Gastrocnemius medialis (tissue), 4 donors: ENCODE results near the gene TOMM22. TPM values are rescaled to one million over a fixed set of nuclear protein-coding genes. Genes with fewer than 3 reads are reported as not detected.
A peak's percentile ranks its signal among the peaks of the same experiment; 100 is the strongest.

ENCODE experiments used
- ATAC-seq, 2 donors: fragments of 150-250 bp; one replicate each; pipeline ENCODE4 v1.9.1; 2016
- DNase-seq, 2 donors: peaks; one replicate each; pipeline ENCODE4 v3.0.0-alpha.2; 2019
- H3K27ac ChIP-seq, 4 donors: fragments of 200-600 bp; sonication (generic); 1 replicate in 1 of 4; 2 replicates in 3 of 4; pipeline ENCODE4 v1.5.1; 2016 to 2018; ENCODE audit warnings: mild to moderate bottlenecking in 2 of 4, moderate library complexity in 1 of 4
- H3K27me3 ChIP-seq, 3 donors: fragments of 200-600 bp; sonication (generic) in 2 of 3; 1 replicate in 1 of 3; 2 replicates in 2 of 3; pipeline versions ENCODE4 v1.5.1 to v1.6.0; 2016 to 2019; ENCODE audit warnings: mild to moderate bottlenecking in 1 of 3, moderate library complexity in 1 of 3
- H3K36me3 ChIP-seq, 2 donors: fragments of 200-600 bp; sonication (generic) in 1 of 2; one replicate each; pipeline ENCODE4 v1.5.1; 2017 to 2018
- H3K4me1 ChIP-seq, 2 donors: fragments of 200-600 bp; sonication (generic) in 1 of 2; one replicate each; pipeline ENCODE4 v1.5.1; 2016 to 2017; ENCODE audit warnings: mild to moderate bottlenecking in 2 of 2
- H3K4me3 ChIP-seq, 4 donors: fragments of 200-600 bp; sonication (generic) in 3 of 4; 1 replicate in 1 of 4; 2 replicates in 3 of 4; pipeline ENCODE4 v1.5.1; 2016 to 2019; ENCODE audit warnings: mild to moderate bottlenecking in 2 of 4
- H3K9me3 ChIP-seq, 3 donors: fragments of 200-600 bp; sonication (generic) in 2 of 3; 1 replicate in 1 of 3; 2 replicates in 2 of 3; pipeline ENCODE4 v1.5.1; 2016 to 2019
- POLR2A ChIP-seq, 2 donors: fragments of 450-650 bp; IDR thresholded peaks; one replicate each; pipeline ENCODE4 v1.6.1; 2017; ENCODE audit warnings: antibody characterized with exemption in 2 of 2, mild to moderate bottlenecking in 2 of 2, moderate library complexity in 2 of 2
- in situ Hi-C, 4 donors: fragments of 200-750 bp; cut with MboI; loops; one replicate each; pipeline versions ENCODE4 v1.15.0 to v1.8.0; 2017; ENCODE audit warnings: low sequenced_read_pairs in 4 of 4
- intact Hi-C: fragments of 100-400 bp; cut with DNase I; formaldehyde crosslinking; loops from one replicate; pipeline ENCODE4 v1.15.1; 2023; ENCODE audit warnings: low total_unique reads
- total RNA-seq, 4 donors: library from RNA; depleted of rRNA; stranded (reverse); fragments of >200 nt; gene quantifications; one replicate each; pipeline versions ENCODE4 v1.1.0 to v1.2.3, GENCODE V29; 2016
- TF ChIP-seq, protein P1 (sequence below), 5 experiments: fragments of 450-650 bp in 3 of 5; fragments of 200-600 bp in 2 of 5; sonication (generic) in 2 of 5; IDR thresholded peaks in 4 of 5; conservative IDR thresholded peaks in 1 of 5; 1 replicate in 4 of 5; 2 replicates in 1 of 5; pipeline ENCODE4 v1.5.1; 2016 to 2019; ENCODE audit warnings: antibody characterized with exemption in 5 of 5, mild to moderate bottlenecking in 3 of 5, moderate library complexity in 3 of 5

The TOMM22 gene
- total RNA-seq, 4 donors from 2014 or later, result 37.1 to 47.1 (median 46.3) TPM

GRCh38 chr22:38698407-38699094, 16.8 kb downstream of the TOMM22 start:
- intact Hi-C loops, result no loop called here
- peak overlapping the region; percentile 95 to 97 (median 96) for H3K27ac ChIP-seq
- no peak for ATAC-seq

DNA sequence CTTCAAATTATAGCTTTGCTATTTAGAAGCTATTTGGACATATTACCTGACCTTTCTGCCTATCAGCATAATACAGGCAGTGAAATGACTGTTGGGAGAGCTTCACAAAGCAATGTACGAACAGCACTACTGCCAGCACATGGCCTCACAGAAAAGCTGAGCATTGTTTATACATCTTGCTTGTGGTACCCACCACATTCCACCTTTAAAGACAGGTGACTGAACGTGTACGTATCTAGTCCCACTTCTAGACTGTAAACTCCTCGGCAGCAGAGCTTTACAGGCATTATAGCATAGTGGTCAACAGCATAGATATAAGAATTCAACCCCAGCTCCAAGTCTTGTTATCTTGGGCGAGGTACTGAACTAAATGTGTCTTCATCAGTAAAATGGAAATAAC, 17.4 kb downstream of the TOMM22 start:
- TF ChIP-seq, protein P1, sequence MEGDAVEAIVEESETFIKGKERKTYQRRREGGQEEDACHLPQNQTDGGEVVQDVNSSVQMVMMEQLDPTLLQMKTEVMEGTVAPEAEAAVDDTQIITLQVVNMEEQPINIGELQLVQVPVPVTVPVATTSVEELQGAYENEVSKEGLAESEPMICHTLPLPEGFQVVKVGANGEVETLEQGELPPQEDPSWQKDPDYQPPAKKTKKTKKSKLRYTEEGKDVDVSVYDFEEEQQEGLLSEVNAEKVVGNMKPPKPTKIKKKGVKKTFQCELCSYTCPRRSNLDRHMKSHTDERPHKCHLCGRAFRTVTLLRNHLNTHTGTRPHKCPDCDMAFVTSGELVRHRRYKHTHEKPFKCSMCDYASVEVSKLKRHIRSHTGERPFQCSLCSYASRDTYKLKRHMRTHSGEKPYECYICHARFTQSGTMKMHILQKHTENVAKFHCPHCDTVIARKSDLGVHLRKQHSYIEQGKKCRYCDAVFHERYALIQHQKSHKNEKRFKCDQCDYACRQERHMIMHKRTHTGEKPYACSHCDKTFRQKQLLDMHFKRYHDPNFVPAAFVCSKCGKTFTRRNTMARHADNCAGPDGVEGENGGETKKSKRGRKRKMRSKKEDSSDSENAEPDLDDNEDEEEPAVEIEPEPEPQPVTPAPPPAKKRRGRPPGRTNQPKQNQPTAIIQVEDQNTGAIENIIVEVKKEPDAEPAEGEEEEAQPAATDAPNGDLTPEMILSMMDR (IDR thresholded peaks at IDR 0.05 in 4 of 5, conservative IDR thresholded peaks at IDR 0.05 in 1 of 5), result no peak
- TF ChIP-seq POLR2A (IDR thresholded peaks at IDR 0.05), result no peak
- H3K4me1 ChIP-seq, result peaks cover 33 to 37% of the 10 kb centered on the region in 2 donors
- intact Hi-C loops, result no loop called here

More at GRCh38 chr22:38698407-38699094, 16.8 kb downstream of the TOMM22 start:
- Histone ChIP-seq H3K4me1 (peaks cover 33 to 35% of the 10 kb centered on the region in 2 donors), H3K9me3 (no peaks in the 10 kb centered on the region), H3K4me3 (peak overlapping the region in 3 of 4 donors; percentile 3 to 80 (median 76)), H3K27me3 (no peaks in the 10 kb centered on the region), H3K36me3 (peaks cover 0 to 7% of the 10 kb centered on the region in 2 donors)
- no peak for DNase-seq
- no peak for TF ChIP-seq POLR2A (IDR thresholded peaks at IDR 0.05)
- TF ChIP-seq, protein P1 (IDR thresholded peaks at IDR 0.05 in 4 of 5, conservative IDR thresholded peaks at IDR 0.05 in 1 of 5), result no peak
- in situ Hi-C loops, result no loop called here

GRCh38 chr22:38699784-38700183, 18.0 kb downstream of the TOMM22 start:
- no peak for DNase-seq
- ATAC-seq, result no peak
- Histone ChIP-seq H3K27ac (peak overlapping the region; percentile 95 to 97 (median 96)), H3K4me3 (peak overlapping the region; percentile 72 to 92 (median 78)), H3K4me1 (peaks cover 38 to 44% of the 10 kb centered on the region in 2 donors), H3K27me3 (no peaks in the 10 kb centered on the region), H3K36me3 (peaks cover 0 to 7% of the 10 kb centered on the region in 2 donors), H3K9me3 (no peaks in the 10 kb centered on the region)
- intact Hi-C loops (loop anchor here (1.0 to 10.0 kb wide), 4 partner anchors 56 to 635 kb away; partner anchors contain the start of gene SUN2), in situ Hi-C loops (no loop called here)
- TF ChIP-seq, protein P1 (IDR thresholded peaks at IDR 0.05 in 4 of 5, conservative IDR thresholded peaks at IDR 0.05 in 1 of 5), result no peak
- no peak for TF ChIP-seq POLR2A (IDR thresholded peaks at IDR 0.05)

More for the DNA sequence above, 17.4 kb downstream of the TOMM22 start:
- peak overlapping the region; percentile 72 to 92 (median 78) for H3K4me3 ChIP-seq
- ATAC-seq, result no peak
- in situ Hi-C loops, result no loop called here
- DNase-seq, result no peak
- peak overlapping the region; percentile 95 to 97 (median 96) for H3K27ac ChIP-seq
- H3K36me3 ChIP-seq, result peaks cover 0 to 7% of the 10 kb centered on the region in 2 donors
- no peaks in the 10 kb centered on the region for H3K27me3 ChIP-seq
- no peaks in the 10 kb centered on the region for H3K9me3 ChIP-seq

GRCh38 chr22:38700270-38700788, 18.6 kb downstream of the TOMM22 start:
- no peak for DNase-seq
- in situ Hi-C loops, result no loop called here
- intact Hi-C loops, result loop anchor here (1.0 to 10.0 kb wide), 4 partner anchors 55 to 636 kb away; partner anchors contain the start of gene SUN2
- Histone ChIP-seq H3K36me3 (peaks cover 0 to 7% of the 10 kb centered on the region in 2 donors), H3K4me1 (peaks cover 42 to 46% of the 10 kb centered on the region in 2 donors), H3K9me3 (no peaks in the 10 kb centered on the region), H3K4me3 (peak overlapping the region; percentile 72 to 92 (median 78)), H3K27me3 (no peaks in the 10 kb centered on the region), H3K27ac (peak overlapping the region; percentile 95 to 97 (median 96))
- TF ChIP-seq, protein P1 (IDR thresholded peaks at IDR 0.05 in 4 of 5, conservative IDR thresholded peaks at IDR 0.05 in 1 of 5), result no peak
- no peak for TF ChIP-seq POLR2A (IDR thresholded peaks at IDR 0.05)
- peak; percentile 12 to 18 for ATAC-seq
